T-helper 2 cell (primary cell): ENCODE results near the gene TRERF1.
"Not testable (repeated sequence)": the region's sequence is repeated elsewhere in the genome, so short reads cannot be mapped to it uniquely, and the experiment has no call there.

ENCODE experiments used
- DNase-seq, 5 experiments: peaks; one replicate each; pipeline versions ENCODE4 v3.0.0 to v3.0.0-alpha.2; 2012 to 2022

TRERF1 gene

GRCh38 chr6:42237857-42238256 is 213.9 kb downstream of the TRERF1 start:
- DNase-seq, result no peak

- DNase-seq, result no peak
Measured at GRCh38 chr6:42236682-42237473, 214.8 kb downstream of the TRERF1 start.

DNA sequence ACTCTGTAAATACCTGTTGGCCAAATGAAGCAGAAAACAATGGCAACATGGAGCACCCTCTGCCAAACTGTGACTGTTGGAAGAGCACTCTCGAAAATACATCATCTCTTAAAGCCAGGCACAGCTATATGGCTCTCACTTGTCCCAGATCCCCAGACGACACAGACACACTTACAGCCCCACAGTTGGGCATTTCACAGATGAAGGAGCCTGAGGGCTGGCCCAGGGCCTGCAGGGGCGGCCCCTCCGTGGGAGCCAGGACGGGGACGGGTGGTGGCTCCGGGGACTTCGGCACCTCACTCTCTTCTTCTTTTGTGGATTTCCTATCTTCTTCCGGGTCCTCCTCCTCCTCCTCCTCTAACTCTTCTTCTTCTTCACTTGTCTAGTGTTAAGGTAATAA is 215.7 kb downstream of the TRERF1 start:
- DNase-seq, result no peak

- DNase-seq, result no peak
Measured at GRCh38 chr6:42232035-42232434, 219.7 kb downstream of the TRERF1 start.

DNA sequence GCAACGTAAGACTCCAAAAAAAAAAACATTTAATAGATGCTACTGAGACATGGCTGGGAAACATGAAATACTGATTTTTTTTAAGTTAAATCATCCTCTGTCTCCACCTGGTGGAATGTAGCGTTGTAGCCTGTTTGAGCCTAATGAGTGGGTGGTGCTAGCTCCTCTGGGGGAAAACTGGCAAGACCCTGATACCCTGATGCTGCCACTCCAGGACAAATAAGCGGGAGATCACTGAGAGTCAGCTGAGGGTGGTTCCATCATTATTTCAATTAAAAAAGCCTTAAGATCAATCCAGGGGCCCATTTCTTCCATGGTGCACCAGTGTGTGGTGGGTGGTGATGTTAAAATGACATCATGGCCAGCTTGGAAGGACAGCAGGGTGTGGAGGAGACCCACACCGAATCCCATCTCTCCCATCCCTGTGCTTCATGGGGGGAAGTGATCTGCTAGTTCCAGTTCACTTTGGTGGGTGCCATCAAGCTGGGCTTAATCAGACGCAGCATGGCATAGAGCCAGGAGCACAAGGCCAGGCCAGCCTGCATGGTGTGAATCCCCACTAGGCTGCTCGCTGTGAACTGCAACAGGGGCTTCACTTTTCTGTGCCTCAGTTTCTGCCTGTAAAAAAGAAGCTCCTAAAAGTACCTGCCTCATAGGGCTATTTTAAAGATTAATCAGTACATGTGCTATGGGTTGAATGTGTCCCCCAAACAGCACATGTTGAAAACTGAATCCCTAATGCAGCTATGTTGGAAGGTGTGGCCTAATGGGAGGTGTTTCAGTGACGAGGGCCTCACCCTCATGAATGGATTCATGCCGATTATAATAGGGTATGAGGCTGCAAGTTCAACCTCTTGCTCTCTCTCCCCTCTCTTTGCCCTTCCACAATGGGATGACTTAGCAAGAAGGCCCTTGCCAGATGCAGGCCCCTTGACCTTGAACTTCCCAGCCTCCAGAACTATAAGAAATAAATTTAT is 221.1 kb downstream of the TRERF1 start:
- DNase-seq, result no peak

GRCh38 chr6:42229506-42230119 is 222.1 kb downstream of the TRERF1 start:
- no peak for DNase-seq

DNA sequence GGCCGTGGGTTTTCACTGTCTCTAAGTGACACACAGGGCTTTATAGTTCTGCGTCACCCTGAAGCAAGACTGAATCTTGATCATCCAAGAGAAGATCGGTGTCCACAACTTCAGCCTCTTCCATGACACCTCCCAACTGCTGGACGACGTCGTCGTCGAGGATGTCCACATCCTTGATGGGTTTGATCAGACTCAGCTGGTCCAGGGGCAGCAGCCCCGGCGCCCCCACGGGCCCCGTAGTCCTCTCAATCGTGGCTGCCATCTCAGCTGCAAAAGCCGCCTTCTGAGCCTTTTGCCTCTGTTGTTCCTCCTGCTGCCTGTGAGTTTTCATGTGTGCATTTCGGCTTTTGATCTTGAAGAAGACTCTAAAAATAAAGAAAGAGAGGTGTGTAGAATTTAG is 223.4 kb downstream of the TRERF1 start:
- DNase-seq, result no peak

- DNase-seq, result no peak
Measured at GRCh38 chr6:42227173-42227850, 224.4 kb downstream of the TRERF1 start.

GRCh38 chr6:42226645-42227143 is 225.0 kb downstream of the TRERF1 start:
- DNase-seq, result no peak

DNA sequence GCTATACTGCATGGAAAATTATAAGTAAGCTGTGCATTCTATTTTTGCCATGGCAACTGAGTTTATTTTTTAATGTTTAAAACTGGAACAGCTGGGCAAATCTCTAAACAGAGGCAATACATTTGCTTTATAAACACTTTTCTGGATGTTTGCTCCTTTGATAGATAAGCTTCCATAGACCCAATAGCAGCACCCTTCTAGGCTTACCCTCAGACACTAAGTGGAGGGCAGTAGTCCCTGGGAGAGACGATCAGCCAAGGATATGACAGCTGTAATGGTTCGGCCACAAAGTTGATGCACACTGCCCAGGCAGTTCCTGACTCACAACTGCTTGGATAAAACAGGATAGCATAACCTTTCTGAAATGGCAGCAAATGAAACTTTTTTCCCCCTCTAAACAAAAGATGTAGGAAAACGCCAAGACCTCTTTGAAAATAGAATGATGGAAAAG is 225.5 kb downstream of the TRERF1 start:
- no peak for DNase-seq

DNA sequence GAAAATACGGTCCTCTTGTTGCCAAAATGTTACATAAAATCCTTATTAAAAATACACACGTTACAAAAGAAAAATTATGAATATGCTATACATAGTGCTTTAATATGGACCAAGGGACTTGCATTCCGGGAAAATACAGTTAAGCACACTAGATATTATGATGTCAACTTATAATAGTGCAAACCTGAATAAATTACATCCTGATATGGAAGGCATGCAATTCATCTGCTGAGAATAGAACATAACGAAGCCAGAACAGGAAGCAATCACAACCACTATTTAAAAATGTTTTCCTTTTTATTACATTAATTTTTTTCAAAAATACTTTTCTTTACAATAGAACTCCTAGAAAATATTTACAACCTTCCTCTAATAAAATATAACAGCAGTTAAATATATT is 226.3 kb downstream of the TRERF1 start:
- DNase-seq, result no peak

DNA sequence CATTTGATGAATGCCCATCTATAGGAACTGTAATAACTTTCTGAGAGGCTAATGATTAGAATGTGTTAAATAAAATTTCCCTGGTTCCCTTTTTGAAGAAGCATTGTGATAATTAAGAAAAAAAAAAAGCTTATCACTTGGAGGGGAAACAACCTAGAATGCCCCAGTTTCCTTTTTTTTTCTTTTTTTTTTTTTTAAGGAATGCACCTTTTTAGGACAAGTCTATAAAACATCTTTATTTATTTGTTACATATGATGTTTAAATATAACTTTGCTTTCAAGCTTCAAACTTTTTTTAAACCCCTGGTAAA is 226.7 kb downstream of the TRERF1 start:
- DNase-seq, result no peak

DNA sequence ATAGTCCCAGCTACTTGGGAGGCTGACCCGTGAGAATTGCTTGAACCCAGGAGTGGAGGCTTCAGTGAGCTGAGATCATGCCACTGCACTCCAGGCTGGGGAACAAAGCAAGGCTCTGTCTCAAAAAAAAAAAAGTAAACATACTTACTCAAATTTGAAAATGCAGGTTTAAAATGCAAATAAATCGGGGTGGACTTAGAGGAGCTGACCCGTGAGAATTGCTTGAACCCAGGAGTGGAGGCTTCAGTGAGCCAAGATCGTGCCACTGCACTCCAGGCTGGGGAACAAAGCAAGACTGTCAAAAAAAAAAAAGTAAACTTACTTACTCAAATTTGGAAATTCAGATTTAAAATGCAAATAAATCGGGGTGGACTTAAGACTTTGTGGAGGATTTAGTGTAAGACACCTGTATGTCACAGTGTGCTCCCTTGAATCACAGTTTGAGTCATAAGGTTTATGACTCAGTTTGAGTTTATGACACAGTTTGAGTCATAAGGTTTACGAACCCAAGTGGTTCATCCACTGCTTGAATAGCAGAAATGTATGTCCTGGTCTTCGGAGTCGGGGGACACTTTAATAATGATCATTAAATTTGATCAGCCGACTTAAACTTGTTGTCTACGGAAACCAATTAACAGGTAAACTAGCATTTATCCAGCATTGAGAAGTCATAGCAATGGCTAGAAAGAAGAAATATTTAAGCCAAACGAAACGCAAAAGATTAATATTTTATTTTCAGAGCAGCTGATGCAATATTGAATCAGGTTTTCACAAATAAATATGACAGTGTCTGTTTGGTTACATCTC is 227.3 kb downstream of the TRERF1 start:
- DNase-seq, result peak in 1 of 5 experiments; percentile 85

- DNase-seq, result no peak
Measured at GRCh38 chr6:42222448-42222847, 229.3 kb downstream of the TRERF1 start.

GRCh38 chr6:42221546-42221945 is 230.2 kb downstream of the TRERF1 start:
- DNase-seq, result no peak

GRCh38 chr6:42220807-42221206 is 230.9 kb downstream of the TRERF1 start:
- DNase-seq, result no peak

GRCh38 chr6:42217519-42218367 is 234.0 kb downstream of the TRERF1 start, which contains the start of gene MRPS10:
Gene MRPS10, minus strand, starts transcription at chr6:42217861. Its CDS starts 12 bp downstream, at chr6:42217849.
- DNase-seq, result peak; percentile 71 to 97 (median 86)

DNA sequence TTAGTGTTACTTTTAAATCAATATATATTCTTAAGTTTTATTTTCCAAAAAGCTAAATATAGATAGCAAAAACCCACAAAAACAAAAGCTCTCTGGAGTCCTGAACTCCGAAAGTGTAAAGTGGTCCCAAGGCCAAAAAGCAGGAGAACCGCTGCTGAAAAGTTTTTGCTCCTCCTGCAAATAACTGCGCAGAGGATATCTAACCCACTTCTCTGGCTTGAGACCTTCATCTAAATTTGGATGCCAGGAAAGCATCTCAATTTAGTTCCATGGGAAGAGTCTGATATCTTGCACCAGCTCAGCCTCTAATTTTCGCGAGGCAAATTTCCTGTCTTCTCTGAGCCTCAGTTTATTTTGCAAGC is 234.6 kb downstream of the TRERF1 start:
- no peak for DNase-seq

GRCh38 chr6:42216495-42216894 is 235.2 kb downstream of the TRERF1 start:
- not testable (repeated sequence) for DNase-seq

GRCh38 chr6:42212442-42212841 is 239.3 kb downstream of the TRERF1 start:
- no peak for DNase-seq

DNA sequence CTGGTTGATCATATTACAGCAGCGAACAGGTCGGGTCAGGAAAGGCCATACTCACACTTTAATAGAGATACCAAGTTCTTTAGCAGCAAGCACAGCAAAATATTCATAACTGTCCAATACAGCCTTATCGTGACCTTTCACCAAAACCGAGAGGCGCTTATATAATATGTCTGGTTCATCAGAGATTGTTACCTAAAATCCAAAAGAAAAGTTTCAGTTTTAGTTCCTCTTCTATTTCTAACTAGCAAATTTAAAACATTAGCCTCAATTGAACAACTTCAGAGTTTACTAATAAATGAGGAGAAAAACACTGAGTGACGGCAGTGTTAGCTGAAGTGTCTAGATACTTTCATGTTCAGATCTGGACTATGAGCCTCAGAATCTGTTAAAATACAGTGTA is 240.0 kb downstream of the TRERF1 start:
- DNase-seq, result no peak
